ENCODE data around the gene INSRR. TPM values are rescaled to one million over a fixed set of nuclear protein-coding genes. Genes with fewer than 3 reads are reported as not detected.

Gene INSRR
- total RNA-seq, 1 donor from 2014 or later = not detected

- Mint-ChIP-seq H3K4me3 (ENCODE audit: low read depth) (no peak within 1 kb of the TSS), H3K9me3 (ENCODE audit: low read depth) (peaks cover 8% of the 10 kb centered on the region), H3K36me3 (ENCODE audit: insufficient read depth) (no peaks in the 10 kb centered on the region), H3K27me3 (peaks cover 67% of the 10 kb centered on the region), H3K27ac (no peak within 1 kb of the TSS), H3K4me1 (ENCODE audit: low read depth) (peaks cover 4% of the 10 kb centered on the region)
- no peak for TF ChIP-seq CTCF (IDR thresholded peaks at IDR 0.05; ENCODE audit: unreplicated experiment)
- DNase-seq (ENCODE audit: low spot score, unreplicated experiment) = no peak
Measured at GRCh38 chr1:156816561-156817328, 42.2 kb downstream of the INSRR start, which contains the start of gene SH2D2A. SH2D2A (minus strand) TSS chr1:156816848; CDS start chr1:156816708, 140 bp downstream.

- Mint-ChIP-seq H3K9me3 (ENCODE audit: low read depth) (peaks cover 6% of the 10 kb centered on the region), H3K27me3 (peaks cover 69% of the 10 kb centered on the region), H3K4me1 (ENCODE audit: low read depth) (peaks cover 4% of the 10 kb centered on the region), H3K4me3 (ENCODE audit: low read depth) (no peak overlapping the region), H3K36me3 (ENCODE audit: insufficient read depth) (no peaks in the 10 kb centered on the region), H3K27ac (no peak overlapping the region)
- no peak for TF ChIP-seq CTCF (IDR thresholded peaks at IDR 0.05; ENCODE audit: unreplicated experiment)
- no peak for DNase-seq (ENCODE audit: low spot score, unreplicated experiment)
Measured at GRCh38 chr1:156815961-156816422, 42.9 kb downstream of the INSRR start.

GRCh38 chr1:156815307-156815826 is 43.5 kb downstream of the INSRR start:
- no peak for TF ChIP-seq CTCF (IDR thresholded peaks at IDR 0.05; ENCODE audit: unreplicated experiment)

GRCh38 chr1:156814571-156815260 is 44.2 kb downstream of the INSRR start:
- Mint-ChIP-seq H3K9me3 (ENCODE audit: low read depth) (no peaks in the 10 kb centered on the region), H3K36me3 (ENCODE audit: insufficient read depth) (no peaks in the 10 kb centered on the region), H3K27ac (no peak overlapping the region), H3K4me3 (ENCODE audit: low read depth) (peak overlapping the region; percentile 38), H3K4me1 (ENCODE audit: low read depth) (peaks cover 4% of the 10 kb centered on the region), H3K27me3 (peaks cover 63% of the 10 kb centered on the region)
- no peak for TF ChIP-seq CTCF (IDR thresholded peaks at IDR 0.05; ENCODE audit: unreplicated experiment)
- DNase-seq (ENCODE audit: low spot score, unreplicated experiment) = no peak

More at GRCh38 chr1:156815307-156815826, 43.5 kb downstream of the INSRR start:
- Mint-ChIP-seq H3K4me1 (ENCODE audit: low read depth) (peaks cover 4% of the 10 kb centered on the region), H3K36me3 (ENCODE audit: insufficient read depth) (no peaks in the 10 kb centered on the region), H3K9me3 (ENCODE audit: low read depth) (no peaks in the 10 kb centered on the region), H3K27ac (no peak overlapping the region), H3K4me3 (ENCODE audit: low read depth) (peak overlapping the region; percentile 7), H3K27me3 (peaks cover 65% of the 10 kb centered on the region)
- no peak for DNase-seq (ENCODE audit: low spot score, unreplicated experiment)
